ENCODE measurements around the gene CLDN16. TPM values are rescaled to one million over a fixed set of nuclear protein-coding genes. Genes with fewer than 3 reads are reported as not detected.

CLDN16 gene
- total RNA-seq, 3 donors from 2014 or later (not counting 1 experiment from before 2014, with no cell fraction given), result not detected

DNA sequence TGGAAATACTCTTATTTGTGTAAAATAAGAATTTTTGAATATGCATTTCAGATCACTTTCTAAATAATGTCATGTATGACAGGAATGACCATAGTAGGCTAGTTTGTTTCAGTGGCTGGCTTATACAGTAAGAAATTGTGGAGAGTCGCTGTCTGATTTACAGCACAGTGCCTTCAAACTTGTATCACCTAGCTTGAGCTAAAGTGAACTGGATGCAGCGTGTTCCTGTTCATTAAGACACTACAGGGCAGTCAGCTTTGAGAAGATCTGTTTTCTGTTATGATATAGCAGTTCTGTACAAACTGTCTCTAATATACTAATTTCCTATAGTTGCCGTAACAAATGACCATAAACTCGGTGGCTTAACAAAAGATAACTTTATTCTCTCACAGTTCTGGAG, 9.9 kb downstream of the CLDN16 start:
- H3K27me3 ChIP-seq (ENCODE audit: control insufficient read depth, insufficient read depth, low read length), result no peaks in the 10 kb centered on the region
- H3K4me3 Mint-ChIP-seq, result no peak overlapping the region
- H3K36me3 ChIP-seq (ENCODE audit: control insufficient read depth, insufficient read depth, low read length), result no peaks in the 10 kb centered on the region
- H3K4me1 ChIP-seq (ENCODE audit: control insufficient read depth, insufficient read depth, low read length), result no peaks in the 10 kb centered on the region
- no peaks in the 10 kb centered on the region for H3K36me3 Mint-ChIP-seq
- H3K27ac Mint-ChIP-seq, result no peak overlapping the region
- H3K9me3 Mint-ChIP-seq, result no peaks in the 10 kb centered on the region
- H3K4me3 ChIP-seq (ENCODE audit: low read length), result no peak overlapping the region
- intact Hi-C loops (cut with micrococcal nuclease), result no loop called here
- DNase-seq (no peak), ATAC-seq (no peak)
- TF ChIP-seq, protein P1, sequence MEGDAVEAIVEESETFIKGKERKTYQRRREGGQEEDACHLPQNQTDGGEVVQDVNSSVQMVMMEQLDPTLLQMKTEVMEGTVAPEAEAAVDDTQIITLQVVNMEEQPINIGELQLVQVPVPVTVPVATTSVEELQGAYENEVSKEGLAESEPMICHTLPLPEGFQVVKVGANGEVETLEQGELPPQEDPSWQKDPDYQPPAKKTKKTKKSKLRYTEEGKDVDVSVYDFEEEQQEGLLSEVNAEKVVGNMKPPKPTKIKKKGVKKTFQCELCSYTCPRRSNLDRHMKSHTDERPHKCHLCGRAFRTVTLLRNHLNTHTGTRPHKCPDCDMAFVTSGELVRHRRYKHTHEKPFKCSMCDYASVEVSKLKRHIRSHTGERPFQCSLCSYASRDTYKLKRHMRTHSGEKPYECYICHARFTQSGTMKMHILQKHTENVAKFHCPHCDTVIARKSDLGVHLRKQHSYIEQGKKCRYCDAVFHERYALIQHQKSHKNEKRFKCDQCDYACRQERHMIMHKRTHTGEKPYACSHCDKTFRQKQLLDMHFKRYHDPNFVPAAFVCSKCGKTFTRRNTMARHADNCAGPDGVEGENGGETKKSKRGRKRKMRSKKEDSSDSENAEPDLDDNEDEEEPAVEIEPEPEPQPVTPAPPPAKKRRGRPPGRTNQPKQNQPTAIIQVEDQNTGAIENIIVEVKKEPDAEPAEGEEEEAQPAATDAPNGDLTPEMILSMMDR (IDR thresholded peaks at IDR 0.05), result no peak
- no peak overlapping the region for H3K27ac ChIP-seq (ENCODE audit: low read length)
- no peaks in the 10 kb centered on the region for H3K27me3 Mint-ChIP-seq (ENCODE audit: low read depth in 2 of 2)
- WGBS (ENCODE audit: insufficient coverage), result 92% methylated on average over 3 of the region's 4 CpGs
- H3K4me1 Mint-ChIP-seq, result no peaks in the 10 kb centered on the region
- no peaks in the 10 kb centered on the region for H3K9me3 ChIP-seq (ENCODE audit: control insufficient read depth, insufficient read depth, low read length)

DNA sequence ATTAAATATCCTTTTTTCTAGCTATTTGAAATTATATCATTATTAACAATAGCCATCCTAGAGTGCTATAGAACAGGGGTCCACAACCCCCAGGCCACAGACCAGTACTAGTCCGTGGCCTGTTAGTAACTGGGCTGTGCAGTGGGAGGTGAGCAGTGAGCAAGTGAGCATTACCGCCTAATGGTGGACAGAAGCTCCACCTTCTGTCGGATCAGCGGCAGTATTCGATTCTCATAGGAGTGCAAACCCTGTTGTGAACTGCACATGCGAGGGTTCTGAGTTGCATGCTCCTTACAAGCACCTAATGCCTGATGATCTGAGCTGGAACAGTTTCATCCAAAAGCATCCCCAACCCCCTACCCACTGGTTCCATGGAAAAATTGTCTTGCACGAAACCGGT, 11.7 kb downstream of the CLDN16 start:
- Histone ChIP-seq H3K4me1 (ENCODE audit: control insufficient read depth, insufficient read depth, low read length) (no peaks in the 10 kb centered on the region), H3K9me3 (ENCODE audit: control insufficient read depth, insufficient read depth, low read length) (no peaks in the 10 kb centered on the region), H3K4me3 (ENCODE audit: low read length) (no peak overlapping the region), H3K27ac (ENCODE audit: low read length) (no peak overlapping the region), H3K36me3 (ENCODE audit: control insufficient read depth, insufficient read depth, low read length) (no peaks in the 10 kb centered on the region), H3K27me3 (ENCODE audit: control insufficient read depth, insufficient read depth, low read length) (no peaks in the 10 kb centered on the region)
- DNase-seq (no peak), ATAC-seq (no peak)
- no peaks in the 10 kb centered on the region for H3K4me1 Mint-ChIP-seq
- intact Hi-C loops (cut with micrococcal nuclease), result no loop called here
- H3K27ac Mint-ChIP-seq, result no peak overlapping the region
- H3K36me3 Mint-ChIP-seq, result no peaks in the 10 kb centered on the region
- H3K27me3 Mint-ChIP-seq (ENCODE audit: low read depth in 2 of 2), result no peaks in the 10 kb centered on the region
- 91% methylated on average over 8 of the region's 8 CpGs for WGBS (ENCODE audit: insufficient coverage)
- no peaks in the 10 kb centered on the region for H3K9me3 Mint-ChIP-seq
- H3K4me3 Mint-ChIP-seq, result no peak overlapping the region
- TF ChIP-seq, protein P1 (IDR thresholded peaks at IDR 0.05), result no peak

DNA sequence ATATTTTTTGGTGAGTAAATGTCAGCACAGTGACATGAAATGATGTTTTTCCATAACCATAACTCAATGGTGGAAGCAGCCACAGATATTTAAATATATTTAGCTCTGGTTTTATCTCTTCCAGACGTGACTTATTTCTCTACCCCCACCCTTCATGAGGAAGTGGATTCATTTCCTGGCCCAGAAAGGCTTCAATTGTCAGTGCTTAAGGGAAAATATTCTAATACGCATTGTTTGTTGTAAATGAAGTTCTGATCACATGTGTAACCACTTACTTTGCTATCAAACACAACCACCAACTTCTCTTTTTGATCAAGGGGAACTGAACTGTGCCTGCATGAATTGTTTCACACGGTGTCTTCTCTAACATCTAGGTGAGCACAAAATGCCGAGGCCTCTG, 14.0 kb downstream of the CLDN16 start:
- 21% methylated on average over 2 of the region's 4 CpGs for WGBS (ENCODE audit: insufficient coverage)
- Mint-ChIP-seq H3K27ac (no peak overlapping the region), H3K36me3 (no peaks in the 10 kb centered on the region), H3K27me3 (ENCODE audit: low read depth in 2 of 2) (no peaks in the 10 kb centered on the region), H3K4me3 (no peak overlapping the region), H3K9me3 (no peaks in the 10 kb centered on the region), H3K4me1 (no peaks in the 10 kb centered on the region)
- H3K9me3 ChIP-seq (ENCODE audit: control insufficient read depth, insufficient read depth, low read length), result no peaks in the 10 kb centered on the region
- intact Hi-C loops (cut with micrococcal nuclease), result no loop called here
- no peaks in the 10 kb centered on the region for H3K4me1 ChIP-seq (ENCODE audit: control insufficient read depth, insufficient read depth, low read length)
- no peaks in the 10 kb centered on the region for H3K36me3 ChIP-seq (ENCODE audit: control insufficient read depth, insufficient read depth, low read length)
- no peak overlapping the region for H3K4me3 ChIP-seq (ENCODE audit: low read length)
- DNase-seq (no peak), ATAC-seq (no peak)
- no peak overlapping the region for H3K27ac ChIP-seq (ENCODE audit: low read length)
- H3K27me3 ChIP-seq (ENCODE audit: control insufficient read depth, insufficient read depth, low read length), result no peaks in the 10 kb centered on the region
- TF ChIP-seq, protein P1 (IDR thresholded peaks at IDR 0.05), result no peak

DNA sequence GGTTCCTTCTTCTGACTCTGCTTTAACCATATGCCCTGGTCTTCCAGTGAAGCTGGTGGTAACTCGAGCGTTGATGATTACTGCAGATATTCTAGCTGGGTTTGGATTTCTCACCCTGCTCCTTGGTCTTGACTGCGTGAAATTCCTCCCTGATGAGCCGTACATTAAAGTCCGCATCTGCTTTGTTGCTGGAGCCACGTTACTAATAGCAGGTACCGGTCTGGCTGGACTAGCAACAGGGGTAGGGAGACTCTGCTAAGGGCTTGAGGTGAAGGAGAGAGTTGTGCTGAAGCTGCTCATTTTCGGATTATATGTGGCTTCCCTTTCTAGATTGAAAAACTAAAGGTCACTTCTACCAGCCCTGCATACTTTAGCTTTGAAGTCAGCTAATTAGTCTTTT, 16.8 kb downstream of the CLDN16 start:
- H3K36me3 ChIP-seq (ENCODE audit: control insufficient read depth, insufficient read depth, low read length), result no peaks in the 10 kb centered on the region
- no peaks in the 10 kb centered on the region for H3K27me3 Mint-ChIP-seq (ENCODE audit: low read depth in 2 of 2)
- intact Hi-C loops (cut with micrococcal nuclease), result no loop called here
- DNase-seq (no peak), ATAC-seq (no peak)
- H3K27ac ChIP-seq (ENCODE audit: low read length), result no peak overlapping the region
- H3K9me3 ChIP-seq (ENCODE audit: control insufficient read depth, insufficient read depth, low read length), result no peaks in the 10 kb centered on the region
- no peak overlapping the region for H3K27ac Mint-ChIP-seq
- 91% methylated on average over 8 of the region's 8 CpGs for WGBS (ENCODE audit: insufficient coverage)
- no peaks in the 10 kb centered on the region for H3K9me3 Mint-ChIP-seq
- H3K4me3 ChIP-seq (ENCODE audit: low read length), result no peak overlapping the region
- no peaks in the 10 kb centered on the region for H3K4me1 Mint-ChIP-seq
- TF ChIP-seq, protein P1 (IDR thresholded peaks at IDR 0.05), result no peak
- no peaks in the 10 kb centered on the region for H3K27me3 ChIP-seq (ENCODE audit: control insufficient read depth, insufficient read depth, low read length)
- no peaks in the 10 kb centered on the region for H3K36me3 Mint-ChIP-seq
- H3K4me1 ChIP-seq (ENCODE audit: control insufficient read depth, insufficient read depth, low read length), result no peaks in the 10 kb centered on the region
- H3K4me3 Mint-ChIP-seq, result no peak overlapping the region
